Gastrocnemius medialis (tissue), 4 donors: ENCODE data around the gene ZNF511.

Experiments
- CTCF ChIP-seq, 5 experiments: fragments of 450-650 bp in 3 of 5; fragments of 200-600 bp in 2 of 5; sonication (generic) in 2 of 5; IDR thresholded peaks in 4 of 5; conservative IDR thresholded peaks in 1 of 5; 1 replicate in 4 of 5; 2 replicates in 1 of 5; pipeline ENCODE4 v1.5.1; 2016 to 2019; ENCODE audit warnings: antibody characterized with exemption in 5 of 5, mild to moderate bottlenecking in 3 of 5, moderate library complexity in 3 of 5
- POLR2A ChIP-seq, 2 donors: fragments of 450-650 bp; IDR thresholded peaks; one replicate each; pipeline ENCODE4 v1.6.1; 2017; ENCODE audit warnings: antibody characterized with exemption in 2 of 2, mild to moderate bottlenecking in 2 of 2, moderate library complexity in 2 of 2

- peak in 1 of 5 experiments; percentile 34 for TF ChIP-seq CTCF (IDR thresholded peaks at IDR 0.05 in 4 of 5, conservative IDR thresholded peaks at IDR 0.05 in 1 of 5)
- peak; percentile 76 to 84 for TF ChIP-seq POLR2A (IDR thresholded peaks at IDR 0.05)
Measured at GRCh38 chr10:133308421-133309099, at the start of gene ZNF511, which contains the start of gene TUBGCP2.
